WERI-Rb-1 (cell line): ENCODE measurements around the gene KPNA1.

Source experiments
- DNase-seq: peaks from one replicate; pipeline ENCODE4 v3.0.0-alpha.2; 2020
- H3K27ac ChIP-seq: fragments of 250-450 bp; sonication (Bioruptor Pico); 2 replicates; pipeline ENCODE4 v1.5.1; 2020; ENCODE audit warnings: mild to moderate bottlenecking, moderate library complexity
- H3K27me3 ChIP-seq: fragments of 250-450 bp; sonication (Bioruptor Pico); 2 replicates; pipeline ENCODE4 v1.5.1; 2021; ENCODE audit warnings: mild to moderate bottlenecking, low read depth, moderate library complexity; ENCODE audit not compliant: insufficient read depth, severe bottlenecking
- H3K36me3 ChIP-seq: fragments of 250-450 bp; sonication (Bioruptor Pico); 2 replicates; pipeline ENCODE4 v1.5.1; 2020; ENCODE audit warnings: mild to moderate bottlenecking, moderate library complexity
- H3K4me3 ChIP-seq: 2 replicates; pipeline ENCODE4 v1.5.1; 2011; ENCODE audit warnings: low read depth, mild to moderate bottlenecking, control low read depth, low read length
- H3K9me3 ChIP-seq: fragments of 250-450 bp; sonication (Bioruptor Pico); 2 replicates; pipeline ENCODE4 v1.5.1; 2021; ENCODE audit warnings: mild to moderate bottlenecking, moderate library complexity; ENCODE audit not compliant: severe bottlenecking
- CTCF ChIP-seq: IDR thresholded peaks from 2 replicates; pipeline ENCODE4 v1.5.1; 2011; ENCODE audit warnings: low read depth, mild to moderate bottlenecking, control low read depth, inconsistent platforms, low read length

Gene KPNA1

GRCh38 chr3:122406198-122406597 lies 108.5 kb downstream of the KPNA1 start:
- Histone ChIP-seq H3K4me3 (no peak overlapping the region), H3K27me3 (no peaks in the 10 kb centered on the region), H3K36me3 (peaks cover 29% of the 10 kb centered on the region), H3K9me3 (no peaks in the 10 kb centered on the region), H3K27ac (no peak overlapping the region)
- TF ChIP-seq CTCF: no peak
- DNase-seq: no peak

- no peak for TF ChIP-seq CTCF
These were observed 109.7 kb downstream of the KPNA1 start for GRCh38 chr3:122405015-122405414.

GRCh38 chr3:122403489-122403888 lies 111.2 kb downstream of the KPNA1 start:
- H3K4me3 ChIP-seq: no peak overlapping the region
- peaks cover 22% of the 10 kb centered on the region for H3K36me3 ChIP-seq
- H3K27ac ChIP-seq: no peak overlapping the region
- peaks cover 2% of the 10 kb centered on the region for H3K9me3 ChIP-seq
- TF ChIP-seq CTCF: no peak
- DNase-seq: no peak
- no peaks in the 10 kb centered on the region for H3K27me3 ChIP-seq

More at GRCh38 chr3:122405015-122405414, 109.7 kb downstream of the KPNA1 start:
- no peak overlapping the region for H3K27ac ChIP-seq
- no peak for DNase-seq
- peaks cover 22% of the 10 kb centered on the region for H3K36me3 ChIP-seq
- no peak overlapping the region for H3K4me3 ChIP-seq
- H3K27me3 ChIP-seq: no peaks in the 10 kb centered on the region
- no peaks in the 10 kb centered on the region for H3K9me3 ChIP-seq

GRCh38 chr3:122398920-122399319 lies 115.8 kb downstream of the KPNA1 start:
- Histone ChIP-seq H3K4me3 (no peak overlapping the region), H3K9me3 (peaks cover 2% of the 10 kb centered on the region), H3K36me3 (peaks cover under 1% of the 10 kb centered on the region; the same call in 1 of the 2 replicates), H3K27me3 (no peaks in the 10 kb centered on the region), H3K27ac (no peak overlapping the region)
- TF ChIP-seq CTCF: no peak
- no peak for DNase-seq

- Histone ChIP-seq H3K9me3 (peaks cover 2% of the 10 kb centered on the region), H3K4me3 (no peak overlapping the region), H3K27ac (no peak overlapping the region), H3K36me3 (peaks cover 4% of the 10 kb centered on the region; the same call in 1 of the 2 replicates), H3K27me3 (no peaks in the 10 kb centered on the region)
- no peak for TF ChIP-seq CTCF
- no peak for DNase-seq
These were observed 117.5 kb downstream of the KPNA1 start for GRCh38 chr3:122397201-122397600.

GRCh38 chr3:122396511-122396910 lies 118.2 kb downstream of the KPNA1 start:
- peaks cover 4% of the 10 kb centered on the region; the same call in 1 of the 2 replicates for H3K36me3 ChIP-seq
- TF ChIP-seq CTCF: no peak
- peaks cover 2% of the 10 kb centered on the region for H3K9me3 ChIP-seq
- H3K27ac ChIP-seq: no peak overlapping the region
- no peak for DNase-seq
- H3K27me3 ChIP-seq: no peaks in the 10 kb centered on the region
- H3K4me3 ChIP-seq: no peak overlapping the region
